ENCODE measurements around the gene TSPAN1.

TSPAN1 gene

DNA sequence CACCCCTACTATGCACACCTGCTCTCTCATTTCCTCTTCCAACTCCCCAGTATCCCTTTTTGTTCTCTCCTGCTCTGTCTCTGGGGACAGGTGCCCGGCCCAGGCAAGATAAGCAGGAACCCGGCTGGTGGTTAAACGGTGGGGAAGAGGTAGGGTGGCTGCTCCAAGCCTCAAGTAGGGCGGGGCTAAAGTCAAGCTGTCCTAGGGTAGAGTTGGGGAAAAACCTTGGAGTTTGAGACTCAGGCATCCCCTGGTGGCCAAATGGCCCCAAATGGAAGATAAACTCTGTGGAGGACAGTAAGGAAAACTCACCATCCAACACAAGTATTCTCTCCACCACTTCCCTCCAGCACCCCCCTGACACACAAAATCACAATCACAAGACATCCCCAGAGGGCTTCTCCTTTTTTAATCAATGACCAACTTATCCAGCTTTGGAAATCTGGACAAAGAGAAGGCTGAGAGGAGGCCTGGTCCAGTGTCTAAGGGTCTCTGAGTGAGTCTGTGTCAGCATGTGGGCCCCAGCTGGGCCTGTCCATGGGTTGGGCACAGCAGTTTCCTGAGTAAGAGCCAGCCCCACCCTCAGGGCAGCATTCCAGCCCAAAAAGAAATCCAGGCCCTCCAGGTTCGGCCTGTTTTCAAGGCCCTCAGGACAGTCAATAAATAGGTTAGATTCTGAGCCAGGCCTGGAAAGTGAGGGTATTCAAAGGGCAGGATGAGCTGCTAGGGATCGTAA, 13.6 kb downstream of the TSPAN1 start:
- Histone ChIP-seq H3K4me3 (ENCODE audit: low read depth, low read length) (no peak overlapping the region), H3K9ac (ENCODE audit: low read length) (no peak overlapping the region), H3K27me3 (ENCODE audit: control insufficient read depth, insufficient read depth, low read length) (no peaks in the 10 kb centered on the region), H3K36me3 (ENCODE audit: control insufficient read depth, insufficient read depth, low read length) (peaks cover 57% of the 10 kb centered on the region), H3K4me1 (ENCODE audit: control insufficient read depth, insufficient read depth, low read length) (no peaks in the 10 kb centered on the region), H3K27ac (ENCODE audit: low read depth, low read length) (no peak overlapping the region), H3K9me3 (ENCODE audit: control insufficient read depth, insufficient read depth, low read depth, low read length) (no peaks in the 10 kb centered on the region)

DNA sequence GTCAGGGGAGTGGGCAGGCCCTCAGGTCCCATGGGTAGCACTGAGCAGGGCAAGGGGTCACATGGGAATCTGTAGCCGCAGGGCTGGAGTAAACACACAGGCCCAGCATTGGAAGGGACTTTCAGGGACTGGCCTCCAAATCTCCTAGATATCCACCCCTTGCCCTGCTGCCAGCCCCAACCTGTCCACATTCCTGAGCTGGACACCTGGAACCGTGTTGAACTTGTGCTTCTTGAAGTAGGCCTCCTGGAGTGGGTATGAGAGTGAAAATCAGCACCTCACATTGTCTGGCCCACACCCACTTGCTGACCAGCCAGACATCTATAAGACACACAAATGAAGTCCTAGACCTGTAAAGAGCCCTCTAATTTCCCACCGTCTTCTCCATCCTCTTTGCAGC, 15.7 kb downstream of the TSPAN1 start:
- no peaks in the 10 kb centered on the region for H3K27me3 ChIP-seq (ENCODE audit: control insufficient read depth, insufficient read depth, low read length)
- no peak overlapping the region for H3K27ac ChIP-seq (ENCODE audit: low read depth, low read length)
- H3K36me3 ChIP-seq (ENCODE audit: control insufficient read depth, insufficient read depth, low read length): peaks cover 66% of the 10 kb centered on the region
- H3K9me3 ChIP-seq (ENCODE audit: control insufficient read depth, insufficient read depth, low read depth, low read length): no peaks in the 10 kb centered on the region
- H3K9ac ChIP-seq (ENCODE audit: low read length): no peak overlapping the region
- no peak overlapping the region for H3K4me3 ChIP-seq (ENCODE audit: low read depth, low read length)
- no peaks in the 10 kb centered on the region; the same call in 1 of the 2 replicates for H3K4me1 ChIP-seq (ENCODE audit: control insufficient read depth, insufficient read depth, low read length)

DNA sequence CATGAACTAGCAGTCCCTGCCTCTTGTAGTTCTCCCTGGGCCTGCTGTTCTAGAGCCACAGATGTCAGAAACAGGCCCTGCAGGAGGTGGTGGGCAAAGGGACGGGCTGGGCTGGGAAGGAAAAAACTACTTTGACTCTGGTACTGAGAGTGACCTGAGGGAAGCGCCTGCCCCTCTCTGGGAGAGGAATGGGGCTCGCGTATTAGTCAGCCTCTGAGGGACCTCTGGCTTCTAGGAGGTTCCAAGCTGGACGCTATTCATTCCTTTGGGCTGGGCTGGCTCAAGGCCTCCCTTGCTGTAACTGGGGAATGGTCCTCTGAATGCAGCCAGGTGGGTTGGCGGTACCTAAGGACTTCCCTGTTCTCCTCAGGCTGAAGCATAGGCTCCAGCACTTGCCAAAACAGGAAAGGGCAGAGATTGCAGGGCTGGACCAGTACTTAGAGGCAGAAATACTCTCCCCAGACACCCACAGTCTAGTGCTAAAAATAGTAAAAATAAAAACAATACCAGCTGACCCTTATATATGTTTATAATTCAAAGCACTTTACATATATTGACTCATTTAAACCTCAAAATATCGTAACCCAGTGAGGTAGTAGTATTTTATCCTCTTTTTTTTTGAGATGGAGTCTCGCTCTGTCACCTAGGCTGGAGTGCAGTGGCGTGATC, 16.3 kb downstream of the TSPAN1 start:
- no peak overlapping the region for H3K27ac ChIP-seq (ENCODE audit: low read depth, low read length)
- H3K4me1 ChIP-seq (ENCODE audit: control insufficient read depth, insufficient read depth, low read length): no peaks in the 10 kb centered on the region; the same call in 1 of the 2 replicates
- H3K27me3 ChIP-seq (ENCODE audit: control insufficient read depth, insufficient read depth, low read length): no peaks in the 10 kb centered on the region
- H3K36me3 ChIP-seq (ENCODE audit: control insufficient read depth, insufficient read depth, low read length): peaks cover 70% of the 10 kb centered on the region
- no peak overlapping the region for H3K9ac ChIP-seq (ENCODE audit: low read length)
- no peak overlapping the region for H3K4me3 ChIP-seq (ENCODE audit: low read depth, low read length)
- H3K9me3 ChIP-seq (ENCODE audit: control insufficient read depth, insufficient read depth, low read depth, low read length): no peaks in the 10 kb centered on the region

DNA sequence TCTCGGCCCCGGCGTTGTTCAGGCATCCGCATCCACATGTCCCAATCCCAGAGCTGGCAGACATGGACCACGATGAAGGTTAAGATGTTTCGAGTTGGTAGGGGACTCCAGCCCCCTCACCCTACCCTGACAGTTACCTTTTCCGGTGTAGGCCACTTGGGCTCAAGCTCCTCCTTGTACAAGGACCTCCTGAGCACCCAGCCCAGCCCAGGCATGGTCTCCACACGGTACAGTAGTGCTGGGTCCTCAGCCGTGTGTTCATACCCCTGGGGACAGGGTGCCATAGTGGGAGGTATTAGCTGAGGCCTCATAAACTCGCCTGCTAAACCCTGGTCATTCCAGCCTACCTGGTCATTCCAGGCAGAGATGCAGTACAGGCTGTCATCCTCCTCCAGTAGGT, 17.3 kb downstream of the TSPAN1 start:
- H3K9ac ChIP-seq (ENCODE audit: low read length): no peak overlapping the region
- no peaks in the 10 kb centered on the region for H3K9me3 ChIP-seq (ENCODE audit: control insufficient read depth, insufficient read depth, low read depth, low read length)
- peaks cover 67% of the 10 kb centered on the region for H3K36me3 ChIP-seq (ENCODE audit: control insufficient read depth, insufficient read depth, low read length)
- H3K4me1 ChIP-seq (ENCODE audit: control insufficient read depth, insufficient read depth, low read length): no peaks in the 10 kb centered on the region; the same call in 1 of the 2 replicates
- H3K27ac ChIP-seq (ENCODE audit: low read depth, low read length): no peak overlapping the region
- H3K27me3 ChIP-seq (ENCODE audit: control insufficient read depth, insufficient read depth, low read length): no peaks in the 10 kb centered on the region
- no peak overlapping the region for H3K4me3 ChIP-seq (ENCODE audit: low read depth, low read length)

DNA sequence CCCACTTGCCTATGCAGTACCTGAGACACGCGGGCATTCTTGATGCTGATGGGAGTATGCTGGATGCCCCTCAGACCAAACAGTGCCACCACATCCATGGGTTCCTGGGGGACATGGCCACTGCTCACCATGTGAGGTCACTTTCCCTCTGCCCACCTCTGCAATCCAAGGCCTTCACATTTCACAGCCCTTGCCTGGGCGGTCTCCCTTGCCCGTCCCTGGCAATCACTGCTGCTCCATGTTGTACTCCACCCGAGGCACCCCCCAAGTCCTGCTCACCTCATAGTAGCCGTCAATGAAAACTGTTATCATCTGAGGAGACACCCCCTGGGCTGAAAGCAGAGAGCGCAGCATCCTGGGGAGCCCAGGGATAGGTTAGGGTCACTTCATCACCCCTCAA, 18.4 kb downstream of the TSPAN1 start:
- Histone ChIP-seq H3K36me3 (ENCODE audit: control insufficient read depth, insufficient read depth, low read length) (peaks cover 56% of the 10 kb centered on the region), H3K9me3 (ENCODE audit: control insufficient read depth, insufficient read depth, low read depth, low read length) (no peaks in the 10 kb centered on the region), H3K27ac (ENCODE audit: low read depth, low read length) (no peak overlapping the region), H3K4me3 (ENCODE audit: low read depth, low read length) (no peak overlapping the region), H3K27me3 (ENCODE audit: control insufficient read depth, insufficient read depth, low read length) (no peaks in the 10 kb centered on the region), H3K4me1 (ENCODE audit: control insufficient read depth, insufficient read depth, low read length) (no peaks in the 10 kb centered on the region; the same call in 1 of the 2 replicates), H3K9ac (ENCODE audit: low read length) (no peak overlapping the region)

DNA sequence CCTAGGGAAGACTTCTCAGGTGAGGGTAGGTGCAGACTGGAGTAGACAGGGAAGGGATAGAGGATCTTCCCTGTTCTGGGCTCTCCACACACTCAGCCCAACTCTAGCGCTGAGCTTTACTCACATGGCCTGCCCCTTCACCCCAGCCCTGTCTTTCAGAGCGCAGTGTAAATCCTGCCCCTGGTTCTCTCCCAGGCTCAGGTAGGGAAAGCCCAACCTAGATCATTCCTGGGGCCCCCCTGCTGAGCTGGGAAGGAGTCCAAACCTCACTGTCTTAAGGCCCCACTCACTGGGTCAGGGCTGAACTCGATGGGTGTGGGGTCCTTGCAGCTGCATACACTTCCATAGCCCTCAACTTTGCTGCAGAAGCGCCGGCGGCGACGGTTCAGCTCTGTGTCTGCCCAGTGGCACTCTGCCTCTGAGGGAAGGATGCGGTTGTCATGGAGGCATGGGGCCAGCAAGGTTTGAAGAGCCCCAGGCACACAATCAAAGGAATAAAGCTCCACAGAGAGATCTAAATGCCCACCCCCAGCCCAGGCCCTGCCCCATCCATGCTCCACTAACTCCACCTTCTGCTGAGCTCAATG, 19.2 kb downstream of the TSPAN1 start:
- H3K9me3 ChIP-seq (ENCODE audit: control insufficient read depth, insufficient read depth, low read depth, low read length): no peaks in the 10 kb centered on the region
- peaks cover 5% of the 10 kb centered on the region; the same call in 1 of the 2 replicates for H3K4me1 ChIP-seq (ENCODE audit: control insufficient read depth, insufficient read depth, low read length)
- H3K4me3 ChIP-seq (ENCODE audit: low read depth, low read length): no peak overlapping the region
- no peaks in the 10 kb centered on the region for H3K27me3 ChIP-seq (ENCODE audit: control insufficient read depth, insufficient read depth, low read length)
- peaks cover 50% of the 10 kb centered on the region for H3K36me3 ChIP-seq (ENCODE audit: control insufficient read depth, insufficient read depth, low read length)
- H3K27ac ChIP-seq (ENCODE audit: low read depth, low read length): no peak overlapping the region
- no peak overlapping the region for H3K9ac ChIP-seq (ENCODE audit: low read length)

DNA sequence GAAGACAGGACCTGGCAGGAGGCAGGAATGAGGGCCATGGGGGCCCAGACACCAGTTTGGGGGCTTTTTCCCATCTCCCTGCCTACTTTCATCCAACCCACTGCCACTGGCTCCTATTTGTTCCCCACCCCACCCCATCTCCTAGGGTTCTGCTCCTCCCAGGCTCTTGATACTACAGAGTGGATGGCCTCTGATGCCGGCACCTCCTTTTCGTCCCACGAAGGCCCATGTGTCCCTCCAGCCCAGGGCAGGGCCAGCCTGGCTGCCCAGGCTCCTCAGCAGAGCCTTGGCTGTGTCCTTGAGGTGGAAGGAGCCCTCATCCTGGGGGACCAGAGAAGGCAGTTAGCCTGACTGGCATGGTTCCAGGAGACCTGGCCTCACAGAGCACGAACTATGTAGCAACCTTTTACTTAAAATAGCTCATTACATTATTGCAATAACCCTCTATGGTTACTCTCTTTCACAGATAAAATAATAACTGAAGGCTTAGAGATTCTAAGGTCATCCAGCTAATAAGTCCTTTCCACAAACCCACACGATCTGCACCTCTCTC, 19.8 kb downstream of the TSPAN1 start:
- Histone ChIP-seq H3K36me3 (ENCODE audit: control insufficient read depth, insufficient read depth, low read length) (peaks cover 44% of the 10 kb centered on the region), H3K27ac (ENCODE audit: low read depth, low read length) (no peak overlapping the region), H3K4me1 (ENCODE audit: control insufficient read depth, insufficient read depth, low read length) (peaks cover 7% of the 10 kb centered on the region; the same call in 1 of the 2 replicates), H3K27me3 (ENCODE audit: control insufficient read depth, insufficient read depth, low read length) (no peaks in the 10 kb centered on the region), H3K4me3 (ENCODE audit: low read depth, low read length) (no peak overlapping the region), H3K9ac (ENCODE audit: low read length) (no peak overlapping the region), H3K9me3 (ENCODE audit: control insufficient read depth, insufficient read depth, low read depth, low read length) (no peaks in the 10 kb centered on the region)

DNA sequence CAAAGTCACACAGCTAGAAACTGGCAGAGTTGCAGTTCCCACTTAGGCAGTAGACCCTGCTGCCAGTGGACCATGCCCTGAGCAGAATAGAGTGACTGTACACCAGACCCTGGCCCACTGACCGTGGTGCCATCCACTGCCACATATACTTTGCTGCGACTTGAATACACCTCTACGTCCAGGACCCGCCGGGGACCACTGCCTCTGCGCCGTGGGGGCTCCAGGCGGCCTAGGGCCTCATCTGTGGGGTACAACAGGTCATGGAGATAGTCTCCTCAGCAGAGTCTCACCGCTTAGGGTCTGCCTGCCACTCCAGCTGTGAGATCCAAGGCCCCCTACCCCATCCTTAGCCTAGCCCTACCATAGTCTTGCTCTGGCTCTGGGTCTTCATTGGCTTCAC, 21.7 kb downstream of the TSPAN1 start:
- Histone ChIP-seq H3K9ac (ENCODE audit: low read length) (no peak overlapping the region), H3K4me3 (ENCODE audit: low read depth, low read length) (no peak overlapping the region), H3K36me3 (ENCODE audit: control insufficient read depth, insufficient read depth, low read length) (peaks cover 30% of the 10 kb centered on the region), H3K27me3 (ENCODE audit: control insufficient read depth, insufficient read depth, low read length) (no peaks in the 10 kb centered on the region), H3K9me3 (ENCODE audit: control insufficient read depth, insufficient read depth, low read depth, low read length) (no peaks in the 10 kb centered on the region), H3K4me1 (ENCODE audit: control insufficient read depth, insufficient read depth, low read length) (peaks cover 7% of the 10 kb centered on the region; the same call in 1 of the 2 replicates), H3K27ac (ENCODE audit: low read depth, low read length) (no peak overlapping the region)

DNA sequence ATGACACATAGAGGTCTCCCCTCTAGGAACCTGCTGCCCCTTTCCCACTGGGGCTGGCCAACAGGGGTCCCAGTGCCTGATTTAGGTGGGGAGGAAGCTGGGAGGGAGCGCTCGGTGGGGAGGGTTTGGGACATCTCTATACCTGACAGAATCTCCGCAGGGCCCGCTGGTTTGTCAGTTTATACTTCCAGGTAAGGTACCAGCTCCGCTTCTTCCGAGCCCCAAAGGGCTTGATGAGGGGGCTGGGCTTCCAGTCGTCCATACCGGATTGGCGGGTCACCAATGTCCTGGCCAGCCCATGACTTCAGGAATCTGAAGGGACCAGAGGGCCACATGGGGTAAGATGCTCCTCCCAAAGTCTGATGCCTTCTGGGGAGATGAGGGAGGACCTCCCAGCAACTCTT, 22.7 kb downstream of the TSPAN1 start:
- H3K9ac ChIP-seq (ENCODE audit: low read length): peak overlapping the region; percentile 50

DNA sequence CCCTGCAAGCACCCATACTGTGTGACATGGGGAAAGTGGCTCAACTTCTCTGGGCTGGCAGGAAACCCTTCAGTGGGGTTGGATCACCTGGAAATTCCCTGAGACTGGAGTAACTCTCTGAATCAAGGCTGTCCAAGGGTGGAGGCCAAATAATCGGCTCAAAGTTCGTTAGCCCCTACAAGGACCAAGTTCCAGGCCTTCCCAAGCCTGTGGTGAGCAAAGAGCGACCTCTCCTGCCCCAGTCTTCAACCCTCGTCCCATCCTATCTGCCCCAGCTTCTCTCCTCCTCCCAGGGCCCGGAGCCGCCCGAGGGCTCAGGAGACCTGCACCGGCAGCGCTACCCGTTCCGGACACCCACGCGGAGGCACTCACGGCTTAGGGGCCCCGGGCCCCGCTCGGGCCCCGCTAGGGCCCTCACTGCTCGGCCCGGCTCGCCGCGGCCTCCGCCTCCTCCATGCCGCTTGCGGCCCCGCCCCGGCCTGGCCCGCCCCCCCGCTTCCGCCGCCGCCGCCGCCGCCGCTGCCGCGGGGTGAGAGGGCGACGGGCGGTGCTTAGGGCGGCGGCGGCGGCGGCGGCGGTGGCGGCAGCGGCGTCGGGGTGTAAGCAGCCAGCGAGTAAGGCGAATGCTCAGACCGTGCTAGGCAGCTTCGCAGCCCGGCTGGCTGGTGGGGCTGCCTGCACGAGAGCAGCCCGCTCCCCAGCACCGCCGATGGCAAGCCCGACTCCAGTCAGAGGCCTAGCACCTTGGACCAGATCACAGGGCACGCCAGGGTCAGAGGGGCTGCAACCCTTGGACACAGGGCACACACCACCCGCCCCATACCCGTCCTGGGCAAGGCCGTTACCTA, 23.3 kb downstream of the TSPAN1 start, which contains the start of gene POMGNT1:
POMGNT1 (minus strand) TSS at position 471 of the 848 bp plus-strand sequence. CDS start 613 bp downstream, outside the sequence.
- H3K9me3 ChIP-seq (ENCODE audit: control insufficient read depth, insufficient read depth, low read depth, low read length): no peaks in the 10 kb centered on the region
- H3K4me1 ChIP-seq (ENCODE audit: control insufficient read depth, insufficient read depth, low read length): peaks cover 7% of the 10 kb centered on the region; the same call in 1 of the 2 replicates
- no peak within 1 kb of the TSS; the same call in 1 of the 2 replicates for H3K27ac ChIP-seq (ENCODE audit: low read depth, low read length)
- peaks cover 15% of the 10 kb centered on the region for H3K36me3 ChIP-seq (ENCODE audit: control insufficient read depth, insufficient read depth, low read length)
- no peaks in the 10 kb centered on the region for H3K27me3 ChIP-seq (ENCODE audit: control insufficient read depth, insufficient read depth, low read length)
- peak within 1 kb of the TSS; percentile 74 for H3K9ac ChIP-seq (ENCODE audit: low read length)
- peak within 1 kb of the TSS; percentile 81 for H3K4me3 ChIP-seq (ENCODE audit: low read depth, low read length)

More for the DNA sequence above, 22.7 kb downstream of the TSPAN1 start:
- no peaks in the 10 kb centered on the region for H3K27me3 ChIP-seq (ENCODE audit: control insufficient read depth, insufficient read depth, low read length)
- peaks cover 7% of the 10 kb centered on the region; the same call in 1 of the 2 replicates for H3K4me1 ChIP-seq (ENCODE audit: control insufficient read depth, insufficient read depth, low read length)
- no peak overlapping the region for H3K27ac ChIP-seq (ENCODE audit: low read depth, low read length)
- peaks cover 22% of the 10 kb centered on the region for H3K36me3 ChIP-seq (ENCODE audit: control insufficient read depth, insufficient read depth, low read length)
- no peaks in the 10 kb centered on the region for H3K9me3 ChIP-seq (ENCODE audit: control insufficient read depth, insufficient read depth, low read depth, low read length)
- peak overlapping the region; percentile 65 for H3K4me3 ChIP-seq (ENCODE audit: low read depth, low read length)
